ENCODE measurements around the gene TAF5L. TPM values are rescaled to one million over a fixed set of nuclear protein-coding genes. Genes with fewer than 3 reads are reported as not detected.

The TAF5L gene
- total and polyA plus RNA-seq, 2 of the 8 experiments (the other 6 are each of a cell fraction or from before 2014, with no cell fraction given): 17.7 to 23.3 TPM

DNA sequence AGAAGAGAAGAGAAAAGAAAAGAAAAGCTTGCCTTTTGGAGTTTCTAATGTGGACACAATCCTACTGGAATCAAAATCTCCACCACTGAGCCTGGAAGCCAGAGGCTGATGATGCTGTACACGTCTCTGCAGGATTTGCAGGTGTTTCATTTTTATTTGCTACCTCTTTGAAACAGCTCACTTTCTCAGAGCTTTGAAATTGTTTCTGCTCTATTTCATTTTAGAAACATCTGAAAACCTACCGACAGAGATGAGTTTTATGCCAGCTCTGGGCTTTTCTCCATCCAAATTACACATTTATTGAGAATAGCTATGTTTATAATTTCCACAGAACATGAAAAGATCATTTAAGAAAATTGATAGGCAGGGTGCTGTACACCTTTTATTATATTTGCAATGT, 46.3 kb upstream of the TAF5L start:
- Histone ChIP-seq H3K23me2 (ENCODE audit: low read depth, low read length) (no peaks in the 10 kb centered on the region; the same call in 1 of the 2 replicates), H3K27ac (ENCODE audit: low read depth, low read length) (no peak overlapping the region), H2BK15ac (ENCODE audit: low read length) (no peak overlapping the region), H2BK120ac (replicated peaks; ENCODE audit: low read depth, low read length) (no peak overlapping the region), H4K20me1 (replicated peaks in 1 of 2; ENCODE audit: control insufficient read depth in 1 of 2, insufficient read depth in 2 of 2, low read length in 2 of 2) (no peaks in the 10 kb centered on the region), H2AK5ac (ENCODE audit: low read depth, low read length) (no peak overlapping the region), H4K5ac (ENCODE audit: insufficient read length, low read depth, low read length) (no peak overlapping the region), H4K8ac (ENCODE audit: extremely low read depth, insufficient read depth, low read length) (no peak overlapping the region), H3K79me1 (ENCODE audit: low read depth, low read length) (no peaks in the 10 kb centered on the region), H2BK12ac (ENCODE audit: low read depth, low read length) (no peak overlapping the region), H3K4me1 (replicated peaks in 1 of 4; ENCODE audit: control insufficient read depth in 3 of 4, insufficient read depth in 4 of 4, low read length in 3 of 4) (no peaks in the 10 kb centered on the region), H3K79me2 (ENCODE audit: control insufficient read depth in 1 of 2, insufficient read depth in 2 of 2, low read length in 2 of 2) (no peaks in the 10 kb centered on the region), H3K23ac (ENCODE audit: insufficient read length) (no peak overlapping the region), H2AFZ (ENCODE audit: low read length) (no peak overlapping the region), H2BK20ac (ENCODE audit: low read length) (no peak overlapping the region), H3K27me3 (replicated peaks in 1 of 4; ENCODE audit: control insufficient read depth in 3 of 4, extremely low read depth in 1 of 4, insufficient read depth in 3 of 4, low read length in 3 of 4) (no peaks in the 10 kb centered on the region), H2BK5ac (ENCODE audit: low read depth, low read length) (no peak overlapping the region), H3K18ac (ENCODE audit: extremely low read depth, low read length) (no peak overlapping the region), H3K4ac (replicated peaks; ENCODE audit: insufficient read length, low read depth, low read length) (no peak overlapping the region), H4K91ac (replicated peaks; ENCODE audit: insufficient read length, low read length) (no peak overlapping the region), H3K14ac (ENCODE audit: insufficient read length) (no peak overlapping the region), H3K4me2 (ENCODE audit: insufficient read depth in 1 of 2, low read depth in 2 of 2, low read length in 2 of 2) (no peak overlapping the region), H3K4me3 (ENCODE audit: extremely low read depth in 1 of 4, insufficient read depth in 2 of 4, low read depth in 3 of 4, low read length in 4 of 4) (no peak overlapping the region), H3K36me3 (ENCODE audit: control insufficient read depth in 2 of 4, insufficient read depth in 4 of 4, low read length in 3 of 4) (no peaks in the 10 kb centered on the region), H3K9me3 (ENCODE audit: insufficient read depth in 2 of 2, low read depth in 1 of 2, low read length in 1 of 2) (no peaks in the 10 kb centered on the region), H3K9ac (replicated peaks in 1 of 4; ENCODE audit: extremely low read depth in 1 of 4, low read depth in 3 of 4, low read length in 3 of 4) (no peak overlapping the region), H3K56ac (replicated peaks; ENCODE audit: insufficient read length, low read depth, low read length) (no peak overlapping the region)
- no peak for FAIRE-seq
- CTCF ChIA-PET (ENCODE audit: partially characterized antibody): interaction anchor here (1.1 to 2.6 kb wide), 4 partner anchors 11 to 172 kb away, joined by 3 to 10 read pairs (median 4); no protein-coding TSS in a partner anchor
- POLR2A ChIA-PET (ENCODE audit: partially characterized antibody): no interaction called here
- DNase-seq (ENCODE audit: low read depth in 1 of 2, low spot score in 2 of 2): no peak
- WGBS, 2 experiments (ENCODE audit: extremely low coverage in 1 of 2, insufficient coverage in 1 of 2, insufficient read length in 1 of 2, insufficient replicate concordance in 2 of 2, low coverage in 1 of 2, low lambda C conversion rate in 2 of 2, missing lambda C conversion rate in 1 of 2): 87% methylated on average over 2 of the region's 2 CpGs; no CpG with 5 or more reads in 1 of the 2 experiments
- TF ChIP-seq EP300 (IDR thresholded peaks at IDR 0.05; ENCODE audit: borderline replicate concordance in 1 of 2, low read depth in 2 of 2, low read length in 2 of 2): no peak
- TF ChIP-seq MAFK (IDR thresholded peaks at IDR 0.05; ENCODE audit: low read depth, low read length): no peak
- no peak for TF ChIP-seq TEAD4 (IDR thresholded peaks at IDR 0.05; ENCODE audit: low read depth, low read length)
- no peak for TF ChIP-seq SIRT6 (IDR thresholded peaks at IDR 0.05; ENCODE audit: low read length)
- TF ChIP-seq ASH2L (IDR thresholded peaks at IDR 0.05; ENCODE audit: low read length): no peak
- no peak for TF ChIP-seq CREB1 (IDR thresholded peaks at IDR 0.05)
- TF ChIP-seq SP4 (IDR thresholded peaks at IDR 0.05; ENCODE audit: low read length): no peak
- no peak for TF ChIP-seq GABPA (IDR thresholded peaks at IDR 0.05; ENCODE audit: borderline replicate concordance, insufficient read depth, low read length)
- TF ChIP-seq POLR2A (IDR thresholded peaks at IDR 0.05; ENCODE audit: control extremely low read depth in 1 of 2, low read depth in 2 of 2, low read length in 2 of 2): no peak
- no peak for TF ChIP-seq SIX5 (IDR thresholded peaks at IDR 0.05; ENCODE audit: low read depth, low read length)
- TF ChIP-seq PHF8 (conservative IDR thresholded peaks at IDR 0.05; ENCODE audit: low read depth, low read length): no peak
- no peak for TF ChIP-seq TAF7 (optimal IDR thresholded peaks at IDR 0.05; ENCODE audit: borderline replicate concordance, low read depth, low read length)
- no peak for TF ChIP-seq KDM4A (IDR thresholded peaks at IDR 0.05; ENCODE audit: low read depth, low read length, severe bottlenecking)
- TF ChIP-seq HDAC2 (IDR thresholded peaks at IDR 0.05; ENCODE audit: borderline replicate concordance in 1 of 2, low read depth in 2 of 2, low read length in 2 of 2): no peak
- no peak for TF ChIP-seq JUND (IDR thresholded peaks at IDR 0.05; ENCODE audit: low read length)
- no peak for TF ChIP-seq TAF1 (IDR thresholded peaks at IDR 0.05; ENCODE audit: low read depth, low read length)
